Limb (tissue), 2 donors: Measurements from ENCODE around the gene TMC8.
A peak's percentile ranks its signal among the peaks of the same experiment; 100 is the strongest.
"Not testable (repeated sequence)": the region's sequence is repeated elsewhere in the genome, so short reads cannot be mapped to it uniquely, and the experiment has no call there.

ENCODE experiments used
- DNase-seq, 2 donors: peaks; one replicate each; pipeline ENCODE4 v3.0.0-alpha.2; 2016; ENCODE audit errors: extremely low spot score in 2 of 2

TMC8 gene

GRCh38 chr17:78154903-78155811 lies 24.6 kb downstream of the TMC8 start:
- DNase-seq: no peak

GRCh38 chr17:78159575-78160158 lies 29.1 kb downstream of the TMC8 start:
- no peak for DNase-seq

- no peak for DNase-seq
Observed at GRCh38 chr17:78163881-78164747, 33.5 kb downstream of the TMC8 start.

- DNase-seq: no peak
Observed at GRCh38 chr17:78164748-78165607, 34.4 kb downstream of the TMC8 start.

- DNase-seq: no peak
Observed at GRCh38 chr17:78166416-78166815, 35.8 kb downstream of the TMC8 start.

- peak in 1 of 2 donors; percentile 83 for DNase-seq
Observed at GRCh38 chr17:78168242-78168902, 37.8 kb downstream of the TMC8 start, which contains the start of gene SYNGR2. Gene SYNGR2 (plus strand): TSS chr17:78168581. CDS start chr17:78168617, 36 bp downstream.

- DNase-seq: no peak
Observed at GRCh38 chr17:78168903-78169793, 38.6 kb downstream of the TMC8 start.

- DNase-seq: no peak
Observed at GRCh38 chr17:78170692-78171590, 40.4 kb downstream of the TMC8 start.

- DNase-seq: not testable (repeated sequence)
Observed at GRCh38 chr17:78171591-78172248, 41.1 kb downstream of the TMC8 start.

- no peak for DNase-seq
Observed at GRCh38 chr17:78172249-78173051, 41.9 kb downstream of the TMC8 start.

GRCh38 chr17:78173097-78173715 lies 42.6 kb downstream of the TMC8 start:
- no peak for DNase-seq

GRCh38 chr17:78174346-78174869 lies 43.8 kb downstream of the TMC8 start:
- no peak for DNase-seq

GRCh38 chr17:78174870-78175642 lies 44.5 kb downstream of the TMC8 start:
- no peak for DNase-seq

GRCh38 chr17:78175643-78175981 lies 45.0 kb downstream of the TMC8 start:
- DNase-seq: no peak

GRCh38 chr17:78176548-78177025 lies 46.0 kb downstream of the TMC8 start:
- DNase-seq: peak; percentile 30 to 77
